ENCODE results near the gene CDCA3.

Gene CDCA3

GRCh38 chr12:6820166-6820565 is 30.9 kb downstream of the CDCA3 start:
- peak; percentile 62 for DNase-seq (ENCODE audit: low spot score)

- DNase-seq (ENCODE audit: low spot score): no peak
These were observed 31.7 kb downstream of the CDCA3 start for GRCh38 chr12:6819106-6820030.

GRCh38 chr12:6818645-6819044 is 32.4 kb downstream of the CDCA3 start:
- DNase-seq (ENCODE audit: low spot score): no peak

- DNase-seq (ENCODE audit: low spot score): peak; percentile 20
These were observed 32.9 kb downstream of the CDCA3 start for GRCh38 chr12:6818222-6818621.

- DNase-seq (ENCODE audit: low spot score): no peak
These were observed 33.4 kb downstream of the CDCA3 start for GRCh38 chr12:6817662-6818157.

GRCh38 chr12:6817098-6817497 is 34.0 kb downstream of the CDCA3 start:
- no peak for DNase-seq (ENCODE audit: low spot score)

GRCh38 chr12:6816598-6816997 is 34.5 kb downstream of the CDCA3 start:
- no peak for DNase-seq (ENCODE audit: low spot score)

- no peak for DNase-seq (ENCODE audit: low spot score)
These were observed 37.7 kb downstream of the CDCA3 start for GRCh38 chr12:6813363-6813762.

GRCh38 chr12:6810758-6811157 is 40.3 kb downstream of the CDCA3 start:
- DNase-seq (ENCODE audit: low spot score): no peak

- no peak for DNase-seq (ENCODE audit: low spot score)
These were observed 42.0 kb downstream of the CDCA3 start for GRCh38 chr12:6809056-6809455.

GRCh38 chr12:6807170-6807569 is 43.9 kb downstream of the CDCA3 start:
- DNase-seq (ENCODE audit: low spot score): no peak

- no peak for DNase-seq (ENCODE audit: low spot score)
These were observed 51.9 kb downstream of the CDCA3 start for GRCh38 chr12:6799147-6799546.

Data from cerebellar cortex (tissue), 1 donor.